CD4-positive, alpha-beta T cell treated with Interleukin-21 for 1 hour (primary cell): ENCODE results near the gene POLR2C.
A peak's percentile ranks its signal among the peaks of the same experiment; 100 is the strongest.

Experiments
- DNase-seq: peaks from one replicate; pipeline ENCODE4 v3.0.0-alpha.2; 2020

The POLR2C gene

DNA sequence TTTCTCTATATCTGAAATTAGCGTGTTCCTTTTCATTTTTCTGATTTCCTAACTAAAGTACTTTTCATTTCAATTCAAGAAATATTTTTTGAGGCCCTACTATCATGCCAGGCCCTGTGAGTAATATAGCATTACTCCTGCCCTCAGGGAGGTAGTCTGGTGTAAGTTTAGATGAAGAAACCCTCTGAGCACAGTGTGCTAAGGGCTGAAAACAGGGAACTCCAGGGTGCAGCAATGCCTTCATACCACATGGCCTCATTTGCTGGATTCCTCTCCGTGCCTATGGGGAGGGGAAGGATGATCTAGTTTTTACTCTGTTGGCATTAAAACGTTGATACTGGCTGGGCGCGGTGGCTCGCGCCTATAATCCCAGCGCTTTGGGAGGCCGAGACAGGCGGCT is 10.5 kb upstream of the POLR2C start:
- no peak for DNase-seq

DNA sequence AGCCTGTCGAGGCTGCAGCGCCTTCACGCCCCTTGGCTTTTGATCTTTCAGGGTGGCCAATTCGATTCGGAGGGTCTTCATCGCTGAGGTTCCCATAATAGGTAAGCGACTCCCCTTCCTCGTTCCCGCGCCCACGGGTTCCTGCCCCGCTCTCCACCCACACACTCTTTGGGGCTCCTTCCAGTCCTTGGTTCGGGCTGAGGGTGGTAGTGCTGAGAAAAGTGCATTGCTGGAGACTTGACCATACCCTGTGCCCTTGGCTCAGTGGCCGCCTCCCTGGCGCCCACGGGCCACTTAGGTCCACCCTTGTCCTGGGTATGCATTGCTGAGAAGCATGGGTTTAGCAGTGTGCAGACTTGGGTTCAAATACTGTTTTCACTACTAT is 491 bp downstream of the POLR2C start:
- DNase-seq = no peak

DNA sequence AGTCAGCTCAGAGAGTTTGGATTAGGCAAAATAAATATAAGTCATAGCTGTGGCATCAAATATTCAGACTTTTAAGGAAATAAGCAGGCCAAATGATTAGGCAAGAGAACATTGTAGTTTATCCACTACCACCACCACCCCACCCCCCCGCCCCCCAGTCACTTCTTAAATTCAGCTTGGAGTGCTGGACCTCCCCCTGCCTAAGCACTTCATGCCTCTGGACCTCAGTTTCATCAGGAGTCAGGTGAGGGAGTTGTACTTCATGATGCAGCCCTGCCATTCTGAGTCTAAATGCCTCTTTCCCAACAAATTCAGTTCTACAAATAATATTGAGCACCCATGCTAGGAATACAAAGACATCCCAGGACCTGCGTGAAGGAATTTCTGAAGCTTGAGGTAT is 2.0 kb downstream of the POLR2C start:
- no peak for DNase-seq

DNA sequence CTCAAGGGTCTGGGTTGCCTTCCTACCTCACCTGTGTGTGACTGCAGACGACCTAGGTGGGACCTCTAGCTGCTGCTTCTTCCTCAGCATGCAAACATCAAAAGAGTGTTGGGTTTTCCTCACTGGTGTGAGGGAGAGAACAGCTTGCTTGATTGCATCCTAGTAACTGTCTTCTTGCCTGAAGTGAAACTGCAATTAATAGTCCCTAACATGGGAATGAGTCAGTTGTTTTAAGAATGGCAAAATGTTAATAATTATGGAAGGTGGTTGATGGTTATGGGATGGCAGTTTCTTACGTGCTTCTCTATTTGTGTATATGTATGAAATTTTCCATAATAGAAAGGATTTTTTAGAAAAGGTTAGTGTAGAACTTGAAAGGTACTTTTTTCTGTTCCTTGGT is 5.9 kb downstream of the POLR2C start:
- DNase-seq = no peak

DNA sequence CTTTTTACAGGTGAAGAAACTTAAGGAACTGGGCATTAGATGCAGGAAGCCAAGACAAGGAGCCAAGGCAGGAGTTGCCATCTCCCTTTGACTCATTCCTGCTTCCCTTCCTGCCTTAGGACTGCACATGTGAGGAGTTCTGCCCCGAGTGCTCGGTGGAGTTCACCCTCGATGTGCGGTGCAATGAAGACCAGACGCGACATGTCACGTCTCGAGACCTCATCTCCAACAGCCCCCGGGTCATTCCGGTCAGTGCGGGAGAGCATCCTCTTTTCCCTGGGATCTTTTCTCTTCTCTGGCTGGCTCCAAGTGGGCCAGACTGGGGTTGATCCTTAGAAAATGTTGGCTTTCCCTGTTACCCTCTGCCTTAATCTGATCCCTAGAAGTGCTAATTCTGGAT is 6.6 kb downstream of the POLR2C start:
- no peak for DNase-seq

DNA sequence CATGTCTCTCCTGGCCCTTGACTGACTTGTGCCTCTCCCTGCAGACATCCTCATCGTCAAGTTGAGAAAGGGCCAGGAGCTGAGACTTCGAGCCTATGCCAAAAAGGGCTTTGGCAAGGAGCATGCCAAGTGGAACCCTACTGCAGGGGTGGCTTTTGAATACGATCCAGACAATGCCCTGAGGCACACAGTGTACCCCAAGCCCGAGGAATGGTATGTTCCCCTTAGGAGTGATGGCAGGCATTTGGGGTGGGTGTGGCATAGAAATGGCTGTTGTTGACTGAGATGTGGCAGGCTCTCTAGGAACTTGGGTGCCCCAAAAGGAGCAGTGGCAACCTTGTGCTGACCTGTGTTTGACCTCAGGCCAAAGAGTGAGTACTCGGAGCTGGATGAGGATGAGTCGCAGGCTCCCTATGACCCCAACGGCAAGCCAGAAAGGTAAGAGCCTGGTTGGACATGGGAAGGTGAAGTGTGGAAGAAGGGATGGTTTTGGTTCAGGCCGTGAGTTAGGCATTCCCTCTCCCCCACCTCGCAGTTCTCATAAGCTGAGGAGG is 7.5 kb downstream of the POLR2C start:
- no peak for DNase-seq

DNA sequence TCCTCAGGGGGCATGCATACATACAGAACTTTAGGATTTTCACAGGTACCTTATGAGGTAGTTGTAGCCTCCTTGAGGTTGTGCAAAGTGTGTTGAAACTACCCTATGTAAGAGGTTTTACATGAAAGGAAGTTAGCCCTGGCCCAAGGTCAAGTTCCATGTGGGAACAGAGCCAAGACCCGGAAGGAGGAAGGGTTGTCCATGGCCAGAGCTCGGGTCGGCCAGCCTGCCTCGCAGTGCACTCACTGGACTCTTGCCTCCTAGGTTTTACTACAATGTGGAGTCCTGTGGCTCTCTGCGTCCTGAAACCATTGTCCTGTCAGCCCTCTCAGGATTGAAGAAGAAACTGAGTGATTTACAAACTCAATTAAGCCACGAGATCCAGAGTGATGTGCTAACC is 8.2 kb downstream of the POLR2C start:
- no peak for DNase-seq

DNA sequence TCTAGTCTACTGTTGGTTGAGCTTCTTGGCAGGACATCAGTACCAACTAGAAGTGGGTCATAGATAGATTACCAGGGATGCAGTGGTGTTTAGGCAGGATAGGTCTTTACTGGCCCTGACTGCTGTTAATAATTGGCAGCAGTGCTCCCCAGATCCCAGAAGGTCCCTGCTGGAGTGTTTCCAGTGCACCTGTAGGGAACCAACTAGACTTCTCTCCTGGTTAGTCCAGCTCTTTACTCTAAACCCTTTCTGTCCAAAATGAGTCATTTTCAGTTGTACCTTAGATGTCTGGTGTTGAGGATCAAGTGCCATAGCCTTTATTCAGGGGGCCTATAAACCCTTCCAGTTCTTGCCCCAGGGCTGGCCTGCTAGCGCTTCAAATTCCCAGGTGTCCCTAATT is 8.7 kb downstream of the POLR2C start:
- DNase-seq = no peak

DNA sequence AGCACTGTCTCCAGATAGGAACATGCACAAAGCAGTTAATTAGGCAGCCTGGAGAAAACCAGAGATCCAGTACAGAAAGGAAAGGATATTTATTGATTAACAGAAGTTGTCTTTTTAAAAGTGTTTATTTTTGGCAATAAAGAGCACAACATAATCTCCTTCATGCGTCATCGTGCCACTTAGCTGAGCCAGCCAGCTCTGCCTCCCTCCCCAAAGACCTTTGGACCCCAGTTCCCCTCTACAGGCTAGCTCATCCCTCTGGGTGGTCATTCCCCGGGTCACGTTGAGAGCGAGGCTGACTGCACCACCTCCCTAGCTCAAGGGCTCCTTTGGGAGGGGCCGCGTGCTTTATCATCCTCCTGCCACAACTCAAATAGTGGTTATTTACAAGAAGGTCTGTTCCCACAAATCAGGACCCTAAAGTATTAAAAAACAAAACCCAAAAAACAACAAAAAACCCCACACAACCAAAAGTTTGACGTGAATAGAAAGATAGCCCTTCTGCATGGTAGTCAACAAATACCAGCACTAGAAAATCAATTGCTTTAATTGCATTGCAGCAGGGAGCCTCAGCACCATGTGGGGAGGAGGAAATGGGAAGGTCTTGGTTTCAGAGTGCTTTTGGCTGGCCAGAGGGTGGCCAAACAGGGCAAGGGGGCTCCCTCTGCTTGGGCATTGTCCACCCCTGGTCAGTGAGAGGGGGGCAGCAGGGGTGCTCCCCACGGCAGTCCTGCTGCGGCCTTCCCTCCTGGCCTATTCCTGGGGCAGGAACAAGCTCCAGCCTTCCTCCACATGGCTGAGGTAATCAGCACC is 9.6 kb downstream of the POLR2C start:
- DNase-seq = no peak

DNA sequence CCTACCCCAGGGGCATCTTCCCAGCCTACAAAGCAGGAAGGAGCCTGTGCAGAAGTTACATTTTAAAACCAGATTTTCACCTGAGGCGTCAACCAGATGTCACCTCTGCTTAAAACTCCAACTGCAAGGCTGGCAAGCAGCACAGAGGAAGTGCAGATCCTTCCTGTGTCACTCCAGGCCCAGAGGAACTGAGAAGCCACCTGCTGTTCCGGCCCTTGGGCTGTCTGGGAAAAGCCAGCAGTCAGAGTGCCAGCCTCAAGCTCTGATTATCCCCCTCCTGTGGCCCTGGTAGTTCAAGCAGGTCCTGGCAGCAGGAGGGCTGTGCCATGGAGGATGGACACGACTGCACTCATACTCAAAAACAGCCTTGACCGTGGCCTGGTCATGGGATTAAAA is 10.2 kb downstream of the POLR2C start:
- no peak for DNase-seq

DNA sequence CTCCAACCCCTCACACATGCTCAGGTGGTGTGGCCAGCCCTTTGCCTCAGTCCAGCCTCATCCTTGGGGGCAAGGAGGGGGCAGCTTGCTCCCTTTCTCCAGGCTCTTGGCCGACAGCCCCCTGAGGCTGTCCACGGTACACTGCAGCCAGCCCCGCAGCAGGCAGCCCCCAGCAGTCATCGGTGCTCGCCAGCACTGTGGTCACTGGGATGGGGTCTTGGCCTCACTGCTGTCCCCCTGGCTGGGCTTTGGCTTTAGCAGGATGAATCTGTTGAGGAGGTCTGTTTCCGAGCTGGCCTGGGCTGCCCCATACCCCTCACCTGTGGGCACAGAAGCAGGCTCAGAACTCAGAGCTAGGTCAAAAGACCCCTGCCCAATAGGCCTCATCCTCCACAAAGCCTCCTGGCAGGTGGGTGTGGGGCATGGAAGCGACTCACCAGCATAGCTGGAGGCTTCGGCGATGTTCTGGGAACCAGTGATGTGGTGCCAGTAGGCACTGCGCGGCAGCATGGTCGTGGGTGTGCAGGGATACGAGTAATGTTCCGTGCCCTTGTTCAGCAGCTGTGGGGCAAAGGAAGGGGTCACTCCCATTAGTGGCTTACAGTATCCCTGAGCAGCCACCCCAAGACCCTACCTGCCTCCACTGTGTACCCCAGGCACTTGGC is 10.8 kb downstream of the POLR2C start:
- no peak for DNase-seq

DNA sequence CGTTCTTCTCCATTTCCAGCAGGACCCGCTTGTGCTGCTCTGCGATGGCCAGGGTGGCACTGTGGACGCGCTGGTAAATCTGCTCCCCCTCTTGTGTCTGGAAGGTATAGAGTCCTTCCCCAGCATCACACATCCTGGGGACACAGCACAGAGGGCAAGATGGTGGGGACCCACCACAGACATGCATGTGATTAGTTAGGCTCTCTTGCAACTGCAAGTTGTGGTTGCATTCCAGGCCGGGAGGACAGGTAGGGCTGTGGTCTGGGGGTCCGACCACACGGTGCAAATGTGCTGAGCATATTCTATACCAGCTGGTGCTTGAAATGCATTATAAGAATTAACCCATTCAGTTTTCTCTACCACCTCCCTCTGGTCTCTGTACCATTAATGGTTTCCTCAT is 11.4 kb downstream of the POLR2C start:
- no peak for DNase-seq

DNA sequence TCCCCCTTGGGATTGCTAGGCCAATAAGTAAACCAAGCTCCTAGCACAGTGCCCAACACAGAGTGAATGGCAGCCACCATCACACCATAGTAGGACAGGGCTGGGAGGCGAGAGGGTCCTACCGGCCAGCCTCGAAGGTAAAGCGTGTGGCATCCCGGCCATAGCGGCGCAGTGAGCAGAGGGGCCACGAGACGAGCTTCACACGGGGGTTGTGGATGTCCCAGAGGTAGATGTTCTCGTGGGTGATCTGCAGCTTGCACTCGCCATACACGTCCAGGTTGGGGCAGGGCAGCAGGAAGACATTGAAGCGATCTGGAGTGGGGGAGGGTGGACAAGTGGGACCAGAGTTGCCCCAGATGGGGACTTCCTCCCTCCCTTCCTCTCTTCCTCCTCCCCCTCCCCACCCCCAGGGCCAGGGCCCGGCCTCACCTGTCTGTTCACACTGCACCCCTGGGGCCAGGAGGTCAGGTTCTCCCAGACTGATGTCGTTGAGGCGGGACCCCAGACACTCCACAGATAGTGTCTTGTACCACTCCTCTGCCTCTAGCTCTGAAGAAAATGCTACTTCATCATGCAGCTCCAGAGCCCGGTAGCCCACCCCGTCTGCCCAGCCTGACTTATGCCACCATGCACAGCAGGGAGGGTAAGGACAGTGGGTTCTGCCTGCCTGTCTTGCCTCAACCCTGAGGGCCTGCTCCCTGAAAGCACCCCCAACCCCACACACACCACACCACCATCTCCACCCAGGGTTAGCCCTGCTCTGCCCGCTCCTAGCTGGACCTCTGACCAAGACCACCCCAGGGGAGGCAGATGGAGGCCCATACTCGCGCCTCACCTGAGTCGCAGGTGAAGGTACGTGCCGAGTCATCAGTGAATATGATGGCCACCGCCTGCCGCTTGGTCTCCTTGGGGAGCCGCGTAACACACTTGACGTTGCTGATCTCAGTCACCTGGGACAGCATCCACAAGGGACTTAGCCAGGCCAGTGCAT is 12.5 kb downstream of the POLR2C start:
- no peak for DNase-seq

DNA sequence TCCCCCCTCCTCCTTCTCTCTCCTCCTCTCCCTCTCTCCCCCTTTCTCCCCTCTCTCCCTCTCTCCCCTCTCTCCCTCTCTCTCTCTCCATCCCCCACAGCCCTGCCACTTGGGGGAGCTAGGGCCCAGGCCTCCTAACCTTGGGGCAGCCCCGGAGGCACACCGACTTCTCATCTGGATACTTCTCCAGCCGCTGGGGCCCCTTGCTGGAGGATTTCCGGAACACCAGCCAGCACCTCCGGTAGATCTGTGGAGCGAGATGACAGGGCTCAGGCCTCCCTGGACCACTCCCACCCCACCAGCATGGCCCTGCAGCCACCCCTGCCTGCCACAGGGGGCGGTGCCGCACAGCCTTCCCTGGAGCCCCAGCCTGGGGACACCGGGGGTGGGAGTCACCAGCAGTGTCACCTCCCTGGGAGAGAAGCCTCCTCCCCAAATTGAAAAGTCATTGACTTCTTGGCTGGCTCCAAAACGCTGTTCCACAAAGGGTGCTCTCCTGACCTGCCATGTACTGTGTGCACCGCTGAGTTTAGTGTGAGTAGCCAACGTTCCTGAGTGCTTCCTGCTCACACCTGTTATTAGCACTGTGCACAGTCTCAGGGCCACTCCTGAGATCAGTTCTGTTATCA is 13.3 kb downstream of the POLR2C start:
- DNase-seq = peak; percentile 80

DNA sequence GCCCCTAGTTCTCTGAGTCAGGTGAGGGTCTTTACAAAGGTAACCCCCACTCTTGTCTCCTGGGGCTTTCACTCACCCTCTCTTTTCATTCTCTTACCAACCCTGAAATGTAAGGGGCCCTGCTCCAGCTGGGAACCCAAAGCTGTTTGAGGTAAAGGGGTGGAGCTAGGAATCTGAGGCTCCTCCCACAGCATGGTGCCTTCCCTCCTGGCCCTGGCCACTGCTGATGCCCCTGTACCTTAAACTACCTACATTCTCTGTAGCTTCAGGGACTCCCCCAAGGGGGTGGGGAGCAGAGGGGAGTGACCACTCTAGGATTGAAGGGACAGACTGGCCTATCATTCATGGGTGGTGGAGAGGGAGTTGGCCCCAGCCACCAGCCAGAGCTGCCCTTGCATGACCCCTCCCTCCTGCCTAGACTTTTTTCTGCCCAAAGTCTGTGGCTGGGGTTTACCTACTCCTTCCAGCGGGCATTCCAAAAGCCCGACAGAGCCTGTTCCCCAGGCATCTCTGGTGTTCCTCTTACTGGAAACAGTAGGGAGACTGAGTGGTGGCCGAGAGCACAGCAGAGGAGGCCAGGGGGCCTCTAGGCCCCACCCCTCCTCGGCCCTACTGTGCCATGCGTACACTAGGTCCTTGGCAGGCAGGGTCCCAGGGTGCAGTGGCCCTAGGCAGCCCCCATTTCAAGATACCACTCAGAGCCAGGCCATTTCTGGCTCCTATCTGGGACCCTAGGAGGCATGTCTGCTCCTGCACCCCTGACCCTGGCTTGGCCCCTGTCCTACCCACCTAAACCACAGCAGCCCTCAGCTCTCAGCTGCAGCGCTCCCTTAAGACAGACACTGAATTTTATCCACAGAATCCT is 14.3 kb downstream of the POLR2C start:
- no peak for DNase-seq

DNA sequence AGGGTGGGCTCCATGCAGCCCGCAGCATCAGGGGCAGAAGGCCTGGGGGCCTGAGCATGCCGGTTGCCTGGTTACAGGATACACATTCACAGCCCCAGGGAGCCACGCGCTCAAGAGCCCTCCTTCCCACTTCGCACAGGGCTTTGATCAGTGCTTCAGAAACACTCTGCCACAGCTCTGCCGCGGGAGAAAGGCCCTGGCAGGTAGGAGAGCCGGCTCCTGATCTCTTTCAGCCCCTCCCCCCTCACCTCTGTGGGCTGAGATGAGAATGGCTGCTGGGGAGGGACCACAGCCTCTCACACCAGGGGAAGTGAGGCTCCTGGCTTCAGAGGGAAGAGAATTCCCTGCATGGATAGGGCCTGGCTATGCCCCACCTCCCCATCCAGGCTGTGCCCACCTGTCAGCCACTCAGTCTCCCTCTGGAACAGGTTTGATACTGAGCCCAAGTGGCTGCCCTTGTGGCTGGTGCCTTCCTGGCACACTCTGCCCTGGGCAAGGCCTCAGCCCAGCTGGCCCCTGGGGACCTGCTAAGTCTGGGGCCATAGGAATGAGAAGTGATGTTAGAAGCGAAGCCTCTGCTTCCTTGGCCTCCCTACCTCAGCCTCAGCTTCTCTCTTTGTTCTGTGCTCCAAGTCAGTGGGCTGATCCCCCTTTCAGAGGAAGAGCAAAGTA is 15.2 kb downstream of the POLR2C start:
- DNase-seq = no peak

DNA sequence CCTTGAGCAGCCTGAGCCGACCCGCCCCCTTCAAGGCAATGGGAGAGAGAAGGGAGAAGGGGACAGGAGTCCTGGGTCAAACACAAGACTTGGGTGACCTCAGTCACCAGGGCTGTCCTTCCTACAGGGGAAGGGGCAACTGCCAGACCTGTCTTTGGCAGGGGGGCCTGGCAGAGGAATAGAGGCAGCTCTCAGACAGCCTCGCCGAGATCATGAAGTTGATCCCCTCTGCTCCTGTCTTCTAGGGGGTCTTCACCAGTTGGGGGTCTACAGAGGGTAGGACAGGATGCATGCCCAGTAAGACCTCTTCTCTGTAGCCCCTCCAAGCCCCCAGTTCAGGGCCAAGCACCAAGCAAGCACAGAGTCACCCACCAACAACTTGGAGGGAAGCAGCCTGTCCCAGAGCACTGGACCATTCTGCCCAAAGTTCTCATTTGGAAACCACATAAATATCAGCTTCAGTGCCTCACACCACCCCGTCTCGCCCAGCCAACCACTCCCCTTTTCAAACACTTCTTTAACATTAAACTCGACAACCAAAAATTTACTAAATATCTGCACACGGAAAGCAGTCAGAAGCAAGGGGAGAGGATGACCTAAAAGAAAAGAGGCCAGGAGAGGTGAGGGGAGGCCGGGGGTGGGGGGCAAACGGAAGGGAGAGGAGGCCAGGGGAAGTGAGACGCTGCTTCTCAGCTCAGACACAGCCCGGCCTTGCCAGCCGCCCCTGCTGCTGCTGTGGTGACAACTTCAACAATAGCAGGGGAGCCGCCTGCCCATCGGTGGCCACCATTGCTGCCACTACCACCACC is 16.1 kb downstream of the POLR2C start:
- DNase-seq = no peak

DNA sequence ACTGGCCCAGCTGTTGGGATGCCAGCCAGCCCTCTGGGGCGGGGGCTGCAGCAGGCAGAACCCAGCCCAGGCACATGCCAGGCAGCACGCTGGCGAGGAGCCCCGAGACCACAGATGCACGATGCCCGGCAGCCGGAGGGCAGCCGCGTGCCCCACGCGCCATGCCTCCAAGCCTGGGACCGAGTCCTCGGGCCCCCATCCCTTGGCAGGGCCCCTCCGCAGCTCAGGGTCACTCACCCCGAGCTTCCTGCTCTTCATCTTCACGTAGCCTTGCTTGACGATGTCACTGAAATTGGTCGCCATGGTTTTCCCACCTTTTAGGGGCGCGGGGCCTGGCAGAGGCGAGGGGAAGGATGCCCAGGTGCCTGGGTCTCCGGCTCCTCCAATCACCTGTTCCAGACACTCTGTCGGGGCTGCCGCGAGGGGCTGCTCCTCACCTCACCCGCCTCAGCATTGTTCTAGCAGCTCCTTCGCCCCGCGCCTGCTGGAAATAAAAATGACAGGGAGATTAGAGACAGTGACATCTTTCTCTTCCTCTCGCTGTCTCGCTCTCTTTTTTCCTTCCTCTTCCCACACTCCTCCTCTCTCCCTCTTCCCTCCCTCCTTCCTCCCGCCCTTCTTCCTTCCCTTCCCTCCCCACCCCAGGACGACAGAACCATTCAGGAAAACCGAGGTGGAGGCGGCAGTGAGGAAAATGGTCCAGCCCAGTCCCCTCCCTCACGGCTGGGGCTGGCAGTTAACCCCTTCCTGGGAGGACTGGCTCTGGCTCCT is 16.9 kb downstream of the POLR2C start:
- no peak for DNase-seq

DNA sequence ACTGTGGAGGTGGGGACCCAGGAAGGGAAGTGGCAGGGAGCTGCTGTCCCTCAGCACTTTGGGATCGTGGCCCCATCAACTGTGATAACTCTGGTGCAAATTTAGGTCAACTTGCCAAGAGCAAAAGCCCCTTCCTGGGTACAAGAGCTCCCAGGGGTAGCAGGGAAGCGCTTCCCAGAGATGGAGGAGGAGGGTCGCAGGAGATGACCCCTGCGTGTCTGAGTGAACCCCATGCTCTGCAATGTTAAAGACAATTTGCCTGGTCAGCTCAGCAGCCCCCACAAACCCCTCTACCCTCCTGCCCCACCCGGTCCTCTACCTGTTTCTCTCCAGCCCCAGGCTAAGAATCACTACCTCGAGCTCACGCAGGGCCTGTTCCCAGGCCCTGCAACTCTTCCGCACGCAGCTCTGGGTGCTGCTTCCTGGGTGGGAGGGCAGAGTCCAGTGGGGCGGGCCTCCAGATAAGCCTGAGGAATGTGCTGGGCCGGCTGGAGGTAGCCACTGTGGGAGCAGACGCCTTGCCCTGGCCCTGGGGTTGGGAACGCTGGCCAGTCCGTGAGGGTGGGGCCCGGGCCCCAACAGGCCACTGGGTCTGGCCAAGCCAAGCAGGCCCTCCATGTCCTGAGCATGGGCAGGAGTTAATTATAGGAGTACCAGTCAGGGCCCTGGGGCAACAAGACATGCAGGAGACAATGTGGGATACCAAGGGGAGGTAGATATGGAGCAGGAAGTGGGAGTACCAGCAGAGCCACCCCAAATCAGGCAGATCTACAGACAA is 17.7 kb downstream of the POLR2C start:
- no peak for DNase-seq
